Central memory CD8-positive, alpha-beta T cell (primary cell): ENCODE data around the gene MARCHF11.

Experiments
- ATAC-seq: fragments of 150-1000 bp; cut with Tn5 transposase; replicated peaks from 2 replicates; pipeline ENCODE4 v1.10.0; 2022; ENCODE audit warnings: mild to moderate bottlenecking, moderate FRiP score, moderate number of reproducible peaks; ENCODE audit not compliant: poor library complexity, severe bottlenecking; ENCODE audit errors: extremely low read depth
- DNase-seq, 2 donors: peaks; one replicate each; pipeline ENCODE4 v3.0.0; 2021; ENCODE audit warnings: low spot score in 2 of 2
- H3K27ac Mint-ChIP-seq: one replicate; pipeline ENCODE4 v1.8.0; 2022; ENCODE audit warnings: low read depth, mild to moderate bottlenecking, moderate library complexity, mixed read lengths
- H3K27me3 Mint-ChIP-seq: one replicate; pipeline ENCODE4 v1.8.0; 2022; ENCODE audit warnings: mixed read lengths
- H3K36me3 Mint-ChIP-seq: one replicate; pipeline ENCODE4 v1.8.0; 2022; ENCODE audit warnings: mild to moderate bottlenecking, moderate library complexity, mixed read lengths; ENCODE audit not compliant: insufficient read depth
- H3K4me1 Mint-ChIP-seq: one replicate; pipeline ENCODE4 v1.8.0; 2022; ENCODE audit warnings: mixed read lengths
- H3K4me3 Mint-ChIP-seq: one replicate; pipeline ENCODE4 v1.8.0; 2022; ENCODE audit warnings: mild to moderate bottlenecking, moderate library complexity, mixed read lengths
- H3K9me3 Mint-ChIP-seq: one replicate; pipeline ENCODE4 v1.8.0; 2022; ENCODE audit warnings: mixed read lengths

MARCHF11 gene

DNA sequence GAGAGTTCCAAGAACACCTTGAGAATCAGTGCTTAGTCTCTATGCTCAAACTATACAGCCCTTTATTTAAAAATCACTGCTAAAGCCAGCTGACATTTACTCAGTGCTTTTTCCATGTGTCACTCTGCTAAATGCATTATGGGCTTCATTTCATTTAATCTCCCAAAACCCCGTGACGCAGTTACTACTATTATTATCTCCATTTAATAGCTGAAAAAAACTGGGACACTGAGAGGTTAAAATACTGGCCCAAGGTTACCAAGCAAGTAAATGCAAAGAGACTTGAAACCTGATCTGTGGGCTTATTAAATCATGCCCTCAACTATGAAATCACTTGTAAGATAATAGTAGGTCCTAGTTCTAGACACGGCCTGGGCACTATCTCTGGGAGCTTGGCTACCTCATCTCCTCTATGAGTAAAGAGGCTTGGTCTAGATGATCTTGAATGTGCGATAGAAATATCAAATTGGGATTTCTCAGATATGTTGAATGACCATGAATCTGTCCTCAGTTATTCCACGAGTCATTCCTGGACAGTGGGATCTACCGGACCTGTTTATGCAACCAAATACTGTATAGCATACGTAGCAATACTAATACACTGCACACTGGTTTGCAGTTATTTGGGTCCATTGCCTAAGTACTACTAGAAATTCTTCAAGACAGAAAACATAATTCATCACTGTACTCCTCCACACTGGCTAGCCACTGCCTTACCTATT lies 32.3 kb downstream of the MARCHF11 start:
- no peaks in the 10 kb centered on the region for H3K27me3 Mint-ChIP-seq
- no peak overlapping the region for H3K4me3 Mint-ChIP-seq
- H3K36me3 Mint-ChIP-seq, result peaks cover 2% of the 10 kb centered on the region
- H3K9me3 Mint-ChIP-seq, result peaks cover 5% of the 10 kb centered on the region
- ATAC-seq (no peak), DNase-seq (no peak)
- no peak overlapping the region for H3K27ac Mint-ChIP-seq
- no peaks in the 10 kb centered on the region for H3K4me1 Mint-ChIP-seq

DNA sequence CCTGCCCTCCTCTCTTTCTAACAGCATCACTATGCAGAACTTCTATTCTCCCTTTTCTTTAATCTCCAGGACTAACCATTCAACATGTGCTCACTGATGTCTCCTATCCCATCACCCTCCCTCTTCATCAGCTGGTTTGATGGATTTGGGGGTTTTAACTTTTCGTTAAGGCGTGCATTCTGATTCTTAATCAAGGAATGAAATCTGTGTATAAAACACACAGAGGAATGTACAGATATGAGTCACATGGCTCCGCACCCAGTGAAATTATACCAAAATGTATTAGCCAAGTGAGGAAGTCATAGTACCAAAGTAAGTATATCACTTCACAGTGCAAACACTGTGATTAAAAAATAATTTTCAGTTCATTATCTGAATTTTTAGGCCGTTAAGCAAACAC lies 35.2 kb downstream of the MARCHF11 start:
- DNase-seq (no peak), ATAC-seq (no peak)
- no peaks in the 10 kb centered on the region for H3K27me3 Mint-ChIP-seq
- H3K4me3 Mint-ChIP-seq, result no peak overlapping the region
- no peaks in the 10 kb centered on the region for H3K4me1 Mint-ChIP-seq
- H3K9me3 Mint-ChIP-seq, result peaks cover 5% of the 10 kb centered on the region
- H3K36me3 Mint-ChIP-seq, result peaks cover 2% of the 10 kb centered on the region
- H3K27ac Mint-ChIP-seq, result no peak overlapping the region

DNA sequence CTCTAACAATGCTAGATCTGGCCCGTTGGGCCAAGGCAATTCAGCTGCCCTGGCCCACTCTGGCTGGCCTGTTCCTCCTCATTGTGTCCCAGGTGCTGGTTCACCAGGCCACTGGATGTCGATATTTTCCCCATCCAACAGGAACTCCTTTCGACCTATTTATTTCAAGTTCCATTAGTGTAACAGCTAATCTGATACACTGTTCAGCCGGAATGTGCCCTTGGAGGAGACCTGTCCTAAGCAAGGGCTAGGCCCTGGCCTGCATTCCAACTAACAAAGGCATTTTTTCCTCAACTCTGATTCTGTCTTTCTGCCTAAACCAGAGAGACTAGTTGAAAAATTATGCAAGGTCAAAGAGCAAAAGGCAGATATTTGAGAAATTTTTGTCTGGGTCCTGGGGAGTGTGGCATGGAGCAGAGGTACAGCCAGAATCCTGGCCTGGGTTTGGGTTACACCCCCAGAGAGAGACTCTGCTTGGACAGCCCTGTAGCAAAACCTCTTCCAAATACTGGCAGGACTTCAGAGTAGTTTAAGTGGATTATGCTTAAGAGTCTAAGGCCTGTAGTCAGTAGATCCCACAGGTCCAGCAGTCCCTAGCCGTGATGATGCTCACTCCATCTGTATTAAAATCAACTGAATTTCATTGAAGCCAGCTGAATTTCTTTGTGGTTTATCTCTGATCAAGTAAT lies 36.1 kb downstream of the MARCHF11 start:
- Mint-ChIP-seq H3K27ac (no peak overlapping the region), H3K36me3 (peaks cover 2% of the 10 kb centered on the region), H3K4me1 (no peaks in the 10 kb centered on the region), H3K27me3 (no peaks in the 10 kb centered on the region), H3K4me3 (no peak overlapping the region), H3K9me3 (peaks cover 5% of the 10 kb centered on the region)
- ATAC-seq, result no peak
- no peak for DNase-seq

DNA sequence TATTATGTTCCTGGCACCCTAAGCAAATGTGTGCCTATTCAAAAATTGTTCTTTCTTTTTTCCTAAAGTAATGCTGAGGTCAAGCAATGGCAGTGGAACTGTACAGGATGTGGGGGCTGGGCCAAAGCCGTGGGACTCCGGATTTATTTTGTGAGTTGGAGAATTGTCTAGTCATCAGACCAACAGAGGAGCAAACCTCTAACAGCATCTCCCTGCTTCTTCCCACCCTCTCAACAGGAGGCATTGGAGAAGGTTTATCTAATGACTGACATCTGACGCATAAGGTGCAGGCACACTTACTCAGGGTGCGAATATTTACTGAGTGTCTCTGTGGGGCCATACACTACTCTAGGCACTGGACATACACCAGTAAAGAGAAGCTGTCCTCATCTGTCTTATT lies 38.6 kb downstream of the MARCHF11 start:
- Mint-ChIP-seq H3K4me3 (no peak overlapping the region), H3K27ac (no peak overlapping the region)
- no peak for DNase-seq

DNA sequence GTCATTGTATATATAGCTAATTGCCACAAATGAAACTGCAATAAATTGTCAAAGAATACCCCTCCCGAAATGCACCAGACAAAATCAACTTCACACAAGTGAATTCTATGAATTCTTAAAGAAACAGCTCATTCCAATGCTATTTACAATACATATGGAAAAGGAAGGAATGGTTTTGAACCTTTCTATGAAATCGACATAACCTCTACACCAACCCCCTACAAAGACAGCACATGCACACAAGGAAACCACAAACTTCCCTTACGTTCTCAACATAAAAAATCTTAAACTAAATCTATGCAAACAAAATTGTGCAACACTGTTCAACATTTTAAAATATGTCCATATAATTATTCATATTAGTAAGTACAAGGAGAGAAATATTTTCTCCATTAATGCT lies 39.2 kb downstream of the MARCHF11 start:
- DNase-seq, result no peak
- no peaks in the 10 kb centered on the region for H3K4me1 Mint-ChIP-seq
- peaks cover 2% of the 10 kb centered on the region for H3K36me3 Mint-ChIP-seq

More for the DNA sequence above, 38.6 kb downstream of the MARCHF11 start:
- Mint-ChIP-seq H3K4me1 (no peaks in the 10 kb centered on the region), H3K36me3 (peaks cover 2% of the 10 kb centered on the region), H3K9me3 (peaks cover 10% of the 10 kb centered on the region), H3K27me3 (no peaks in the 10 kb centered on the region)
- no peak for ATAC-seq

DNA sequence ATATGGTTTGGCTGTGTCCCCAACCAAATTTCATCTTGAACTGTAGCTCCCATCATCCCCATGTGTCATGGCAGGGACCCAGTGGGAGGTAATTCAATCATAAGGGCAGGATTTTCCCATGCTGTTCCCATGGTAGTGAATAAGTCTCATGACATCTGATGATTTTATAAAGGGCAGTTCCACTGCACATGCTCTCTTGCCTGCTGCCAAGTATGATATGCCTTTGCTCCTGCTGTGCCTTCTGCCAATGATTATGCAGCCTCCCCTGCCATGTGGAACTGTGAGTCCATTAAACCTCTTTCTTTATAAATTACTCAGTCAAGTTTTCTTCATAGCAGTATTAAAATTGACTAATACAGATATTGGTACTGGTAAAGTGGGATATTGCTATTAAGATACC lies 42.4 kb downstream of the MARCHF11 start:
- no peak overlapping the region for H3K27ac Mint-ChIP-seq
- DNase-seq (no peak), ATAC-seq (no peak)
- H3K36me3 Mint-ChIP-seq, result no peaks in the 10 kb centered on the region
- peaks cover 10% of the 10 kb centered on the region for H3K9me3 Mint-ChIP-seq
- H3K27me3 Mint-ChIP-seq, result no peaks in the 10 kb centered on the region
- no peak overlapping the region for H3K4me3 Mint-ChIP-seq
- H3K4me1 Mint-ChIP-seq, result no peaks in the 10 kb centered on the region

More for the DNA sequence above, 39.2 kb downstream of the MARCHF11 start:
- H3K27ac Mint-ChIP-seq, result no peak overlapping the region
- H3K27me3 Mint-ChIP-seq, result no peaks in the 10 kb centered on the region
- H3K9me3 Mint-ChIP-seq, result peaks cover 10% of the 10 kb centered on the region
- H3K4me3 Mint-ChIP-seq, result no peak overlapping the region
- ATAC-seq, result no peak

DNA sequence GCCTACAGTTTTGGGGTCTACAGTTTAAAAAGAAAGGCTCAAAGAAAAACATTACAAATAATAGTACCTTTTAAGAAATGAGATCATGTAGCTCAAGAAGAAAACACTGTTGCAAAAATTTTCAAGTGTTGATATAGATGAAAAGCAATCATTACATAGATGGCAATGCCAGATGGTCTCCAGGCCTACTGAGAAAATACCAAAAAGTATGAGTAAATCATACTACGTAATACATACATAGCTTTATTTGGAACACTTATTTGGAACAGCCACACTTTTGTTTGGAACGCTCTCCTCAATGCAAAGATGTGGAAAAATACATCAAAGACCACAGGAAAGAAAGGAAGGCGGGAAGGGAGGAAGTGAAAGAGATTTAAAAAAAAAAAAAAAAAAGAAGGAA lies 44.1 kb downstream of the MARCHF11 start:
- ATAC-seq (no peak), DNase-seq (no peak)
- H3K4me1 Mint-ChIP-seq, result no peaks in the 10 kb centered on the region
- peaks cover 10% of the 10 kb centered on the region for H3K9me3 Mint-ChIP-seq
- H3K36me3 Mint-ChIP-seq, result no peaks in the 10 kb centered on the region
- no peak overlapping the region for H3K27ac Mint-ChIP-seq
- H3K4me3 Mint-ChIP-seq, result no peak overlapping the region
- no peaks in the 10 kb centered on the region for H3K27me3 Mint-ChIP-seq

DNA sequence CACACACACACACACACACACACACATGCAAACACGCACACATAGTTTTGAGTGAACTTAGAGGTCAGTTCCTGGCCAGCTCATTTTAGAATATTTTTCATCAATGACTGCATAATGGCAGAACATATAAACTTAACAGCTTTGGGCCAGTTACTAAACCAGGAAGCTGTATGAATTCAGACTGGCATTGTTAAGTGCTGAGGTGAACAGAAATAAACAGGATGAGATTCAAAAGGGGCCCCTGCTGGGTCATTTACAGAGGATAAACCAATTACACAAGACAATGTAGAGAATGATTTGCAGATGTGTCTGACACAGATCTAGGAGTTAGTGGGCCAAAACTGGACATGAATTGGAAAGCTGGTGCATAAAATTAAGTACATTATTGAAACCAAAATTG lies 44.6 kb downstream of the MARCHF11 start:
- H3K9me3 Mint-ChIP-seq, result peaks cover 10% of the 10 kb centered on the region
- no peaks in the 10 kb centered on the region for H3K27me3 Mint-ChIP-seq
- no peak for DNase-seq
- no peak for ATAC-seq
- no peak overlapping the region for H3K27ac Mint-ChIP-seq
- no peak overlapping the region for H3K4me3 Mint-ChIP-seq
- no peaks in the 10 kb centered on the region for H3K36me3 Mint-ChIP-seq
- no peaks in the 10 kb centered on the region for H3K4me1 Mint-ChIP-seq

DNA sequence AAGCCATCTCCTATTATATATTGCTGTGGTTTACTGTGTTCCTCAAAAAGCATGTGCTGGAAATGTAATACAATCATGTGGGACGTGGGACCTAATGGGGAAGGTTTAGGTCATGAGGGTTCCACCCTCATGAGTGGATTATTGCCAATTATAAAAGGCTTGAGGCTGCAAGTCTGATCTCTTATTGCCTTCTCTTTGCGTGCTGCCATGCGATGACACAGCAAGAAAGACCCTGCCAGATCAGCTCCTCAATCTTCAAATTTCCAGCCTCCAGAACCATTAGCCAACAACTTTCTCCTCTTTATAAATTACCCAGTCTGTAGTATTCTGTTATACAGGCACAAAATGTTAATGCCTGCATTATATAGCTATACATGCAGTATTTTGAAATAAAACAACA lies 45.4 kb downstream of the MARCHF11 start:
- Mint-ChIP-seq H3K4me3 (no peak overlapping the region), H3K4me1 (no peaks in the 10 kb centered on the region), H3K36me3 (no peaks in the 10 kb centered on the region), H3K9me3 (peaks cover 10% of the 10 kb centered on the region), H3K27ac (no peak overlapping the region), H3K27me3 (no peaks in the 10 kb centered on the region)
- ATAC-seq, result no peak
- no peak for DNase-seq

DNA sequence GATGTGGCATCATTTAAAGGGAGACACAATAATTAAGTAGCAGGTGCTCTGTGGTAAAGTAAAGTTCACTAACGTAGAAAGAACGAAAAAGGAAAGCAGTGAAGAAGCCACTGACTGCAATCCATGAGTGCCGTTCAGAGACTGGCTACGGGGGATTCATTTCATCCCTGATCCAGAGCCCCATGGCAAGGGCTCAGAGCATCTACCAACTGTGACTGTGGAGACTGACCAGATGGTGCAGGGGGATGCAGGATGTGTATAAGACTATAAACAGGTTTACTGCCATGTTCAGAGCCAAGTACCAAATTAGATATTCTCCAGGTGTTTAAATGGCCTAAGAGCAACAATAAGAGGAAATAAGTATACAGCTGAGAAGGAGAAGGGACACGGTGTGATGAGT lies 47.7 kb downstream of the MARCHF11 start:
- DNase-seq (no peak), ATAC-seq (no peak)
- no peak overlapping the region for H3K4me3 Mint-ChIP-seq
- H3K27me3 Mint-ChIP-seq, result no peaks in the 10 kb centered on the region
- no peaks in the 10 kb centered on the region for H3K36me3 Mint-ChIP-seq
- H3K4me1 Mint-ChIP-seq, result no peaks in the 10 kb centered on the region
- peaks cover 4% of the 10 kb centered on the region for H3K9me3 Mint-ChIP-seq
- H3K27ac Mint-ChIP-seq, result no peak overlapping the region

DNA sequence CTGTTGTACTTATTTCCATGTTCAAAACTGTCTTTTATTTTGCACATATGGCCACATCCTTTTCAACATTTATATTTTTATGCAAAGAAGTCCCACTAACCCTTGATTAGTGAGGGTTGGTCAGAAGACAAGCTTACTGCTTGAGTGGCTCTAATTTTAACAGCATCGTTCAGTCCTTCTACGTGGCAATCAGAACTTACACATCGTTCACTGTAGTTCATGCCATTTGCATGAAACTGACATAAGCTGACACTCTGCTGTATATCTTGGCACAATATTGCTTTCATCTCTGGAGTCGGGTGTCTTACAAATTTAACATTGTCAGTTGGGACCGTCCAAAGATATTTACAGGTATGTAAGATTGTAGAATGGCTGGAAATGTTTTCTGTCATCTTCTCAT lies 50.6 kb downstream of the MARCHF11 start:
- no peak for ATAC-seq

DNA sequence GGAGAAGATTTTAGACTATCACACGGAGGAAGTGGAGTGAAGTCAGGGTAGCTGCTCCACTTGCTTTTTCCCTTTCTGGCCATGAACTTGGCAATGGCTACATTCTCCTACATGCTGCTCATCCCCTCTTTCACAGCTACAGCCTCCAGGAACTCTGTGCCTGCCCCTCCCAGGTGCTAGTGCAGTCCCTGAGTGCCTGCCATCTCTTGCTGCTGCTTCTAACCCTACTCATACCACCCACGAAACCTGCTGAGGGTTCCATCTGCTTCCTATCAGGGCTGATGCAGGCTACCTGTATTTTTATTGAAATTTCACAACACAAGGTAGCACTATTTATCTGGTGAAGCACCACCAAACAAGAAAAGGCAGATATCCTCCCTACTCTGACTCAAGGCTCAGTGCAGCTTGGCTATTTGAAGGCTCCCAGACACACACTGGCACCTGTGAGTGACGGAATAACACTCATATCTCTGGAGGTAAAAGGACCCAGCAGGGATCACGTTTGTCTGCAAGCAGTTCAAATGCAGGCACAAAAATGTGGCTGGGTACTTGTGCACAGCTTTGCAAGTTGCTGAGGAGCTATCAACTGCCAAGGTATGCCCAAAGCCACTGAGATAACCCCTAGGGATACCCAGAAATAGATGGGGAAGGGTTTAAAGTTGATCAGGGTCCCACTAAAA lies 51.6 kb downstream of the MARCHF11 start:
- H3K4me3 Mint-ChIP-seq, result no peak overlapping the region
- no peaks in the 10 kb centered on the region for H3K4me1 Mint-ChIP-seq
- ATAC-seq (no peak), DNase-seq (no peak)
- H3K9me3 Mint-ChIP-seq, result peaks cover 8% of the 10 kb centered on the region
- H3K27me3 Mint-ChIP-seq, result no peaks in the 10 kb centered on the region
- H3K27ac Mint-ChIP-seq, result no peak overlapping the region
- H3K36me3 Mint-ChIP-seq, result no peaks in the 10 kb centered on the region

More for the DNA sequence above, 50.6 kb downstream of the MARCHF11 start:
- H3K4me3 Mint-ChIP-seq, result no peak overlapping the region
- H3K36me3 Mint-ChIP-seq, result no peaks in the 10 kb centered on the region
- no peaks in the 10 kb centered on the region for H3K27me3 Mint-ChIP-seq
- no peaks in the 10 kb centered on the region for H3K4me1 Mint-ChIP-seq
- H3K9me3 Mint-ChIP-seq, result peaks cover 9% of the 10 kb centered on the region
- H3K27ac Mint-ChIP-seq, result no peak overlapping the region
- DNase-seq, result no peak

DNA sequence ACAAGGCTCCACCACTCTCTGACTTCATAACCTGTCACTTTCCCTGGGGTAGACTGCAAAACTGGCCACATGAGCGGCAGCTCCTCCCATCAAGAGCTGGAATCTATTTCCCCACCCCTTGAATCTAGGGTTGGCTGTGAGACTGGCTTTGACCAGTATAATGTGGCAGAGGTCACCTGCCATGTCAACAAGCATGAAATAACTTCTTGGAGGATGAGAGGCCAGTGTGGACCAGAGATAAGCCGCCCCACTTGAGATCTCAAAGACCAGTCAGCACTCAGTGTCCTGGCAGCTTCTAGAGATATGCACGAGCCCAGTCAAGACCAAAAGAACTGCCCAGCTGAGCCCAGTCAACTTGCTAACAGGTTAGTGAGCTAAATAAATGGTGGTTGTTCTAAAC lies 59.0 kb downstream of the MARCHF11 start:
- H3K4me3 Mint-ChIP-seq, result no peak overlapping the region
- no peak for ATAC-seq
- no peaks in the 10 kb centered on the region for H3K27me3 Mint-ChIP-seq
- no peak overlapping the region for H3K27ac Mint-ChIP-seq
- H3K9me3 Mint-ChIP-seq, result peaks cover 30% of the 10 kb centered on the region
- DNase-seq, result no peak
- H3K4me1 Mint-ChIP-seq, result no peaks in the 10 kb centered on the region
- no peaks in the 10 kb centered on the region for H3K36me3 Mint-ChIP-seq
